Motor neuron (in vitro differentiated cells): Measurements from ENCODE around the gene TSSK6. TPM values are rescaled to one million over a fixed set of nuclear protein-coding genes. Genes with fewer than 3 reads are reported as not detected.

Experiments
- ATAC-seq, 8 experiments: fragments of 200-7000 bp; cut with Tn5 transposase; replicated peaks in 6 of 8; 2 replicates each; pipeline ENCODE4 v1.8.0; 2021; ENCODE audit warnings: mild to moderate bottlenecking in 8 of 8, moderate library complexity in 8 of 8
- H3K27ac ChIP-seq, 2 donors: fragments of 250-450 bp; sonication (Bioruptor Pico); 2 replicates each; pipeline ENCODE4 v1.9.0; 2021; ENCODE audit warnings: antibody characterized with exemption in 2 of 2, mild to moderate bottlenecking in 2 of 2, moderate library complexity in 1 of 2
- H3K4me1 ChIP-seq, 2 donors: fragments of 250-450 bp; sonication (Bioruptor Pico); replicated peaks in 1 of 2; 2 replicates each; pipeline ENCODE4 v1.6.1; 2021; ENCODE audit warnings: antibody characterized with exemption in 2 of 2, mild to moderate bottlenecking in 2 of 2, moderate library complexity in 1 of 2
- H3K4me3 ChIP-seq, 5 donors: fragments of 250-450 bp; sonication (Bioruptor Pico); 2 replicates each; pipeline ENCODE4 v1.9.0; 2021; ENCODE audit warnings: antibody characterized with exemption in 5 of 5, mild to moderate bottlenecking in 5 of 5, moderate library complexity in 4 of 5
- WGBS, 10 experiments: fragments of 450-650 bp; shearing (Covaris generic); methylation state at CpG; one replicate each; pipeline ENCODE4 v1.0.0; 2022; 5-methylcytosine and 5-hydroxymethylcytosine counted together
- in situ Hi-C, 9 experiments: fragments of 400-800 bp; cut with MboI; loops; one replicate each; pipeline ENCODE4 v1.15.0; 2021; ENCODE audit warnings: low sequenced_read_pairs in 9 of 9, low pct_unique_long_range_greater_than_20kb in 2 of 9; ENCODE audit not compliant: unreplicated experiment in 9 of 9
- total RNA-seq, 8 experiments: library from RNA; unstranded; fragments of 300-600 nt; gene quantifications; 2 replicates each; pipeline versions ENCODE4 v1.2.3 to v1.2.4, GENCODE V29; 2022

TSSK6 gene
- total RNA-seq, 8 experiments from 2014 or later: 0.92 to 3.2 (median 2.0) TPM

DNA sequence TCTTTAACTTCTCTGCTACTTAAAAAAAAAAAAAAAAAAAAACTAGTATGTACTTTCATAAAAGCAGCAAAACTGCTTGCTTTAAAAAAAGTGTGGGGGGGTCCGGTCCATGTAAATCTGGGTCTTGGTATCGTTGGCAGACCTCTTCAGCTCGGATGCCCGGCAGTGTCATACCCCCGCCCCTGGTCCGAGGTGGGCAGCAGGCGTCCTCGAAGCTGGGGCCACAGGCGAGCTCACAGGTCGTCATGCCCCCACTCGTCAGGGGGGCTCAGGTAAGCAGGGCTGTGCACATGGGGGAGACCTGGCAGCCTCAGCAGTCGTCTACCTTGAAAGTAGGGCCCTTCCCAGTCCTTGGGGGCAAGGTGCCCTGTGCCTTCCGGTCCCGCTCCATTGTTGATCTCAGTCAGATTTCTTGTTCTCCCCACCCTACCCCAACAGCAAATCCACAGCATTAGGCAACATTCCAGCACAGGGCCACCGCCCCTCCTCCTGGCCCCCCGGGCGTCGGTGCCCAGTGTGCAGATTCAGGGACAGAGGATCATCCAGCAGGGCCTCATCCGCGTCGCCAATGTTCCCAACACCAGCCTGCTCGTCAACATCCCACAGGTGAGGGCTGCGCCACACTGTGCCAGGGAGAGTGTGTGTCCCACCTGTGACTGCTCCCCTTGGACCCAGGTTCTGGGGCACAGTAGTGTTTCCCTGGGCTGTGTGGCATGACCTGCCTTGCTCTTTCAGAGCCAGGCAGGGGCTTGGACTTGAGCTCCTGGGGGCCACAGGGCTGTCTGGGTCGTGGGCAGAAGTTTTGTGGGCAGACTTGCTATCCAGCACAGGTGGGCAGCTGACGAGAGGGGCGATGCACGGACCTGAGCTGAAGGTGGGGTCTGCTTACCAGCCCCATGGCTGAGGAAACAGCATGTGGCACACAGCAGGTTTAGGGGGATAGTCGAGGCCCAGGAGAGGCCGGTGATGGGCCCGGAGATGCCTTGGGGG is 19.4 kb downstream of the TSSK6 start:
- WGBS, 10 experiments: 82 to 100% (median 95%) methylated on average over 1 to 10 of the region's 30 CpGs; no CpG with 5 or more reads in 3 of the 10 experiments
- in situ Hi-C loops: loop anchor here in 7 of 9 experiments (10.0 to 25.0 kb wide), 7 partner anchors 109 to 359 kb away; partner anchors contain the start of genes MEF2B (in 1 of the 7) and TMEM161A (in 1 of the 7)
- Histone ChIP-seq H3K27ac (no peak overlapping the region), H3K4me3 (no peak overlapping the region), H3K4me1 (no peaks in the 10 kb centered on the region)
- ATAC-seq: peak in 2 of 8 experiments; percentile 25 to 39

DNA sequence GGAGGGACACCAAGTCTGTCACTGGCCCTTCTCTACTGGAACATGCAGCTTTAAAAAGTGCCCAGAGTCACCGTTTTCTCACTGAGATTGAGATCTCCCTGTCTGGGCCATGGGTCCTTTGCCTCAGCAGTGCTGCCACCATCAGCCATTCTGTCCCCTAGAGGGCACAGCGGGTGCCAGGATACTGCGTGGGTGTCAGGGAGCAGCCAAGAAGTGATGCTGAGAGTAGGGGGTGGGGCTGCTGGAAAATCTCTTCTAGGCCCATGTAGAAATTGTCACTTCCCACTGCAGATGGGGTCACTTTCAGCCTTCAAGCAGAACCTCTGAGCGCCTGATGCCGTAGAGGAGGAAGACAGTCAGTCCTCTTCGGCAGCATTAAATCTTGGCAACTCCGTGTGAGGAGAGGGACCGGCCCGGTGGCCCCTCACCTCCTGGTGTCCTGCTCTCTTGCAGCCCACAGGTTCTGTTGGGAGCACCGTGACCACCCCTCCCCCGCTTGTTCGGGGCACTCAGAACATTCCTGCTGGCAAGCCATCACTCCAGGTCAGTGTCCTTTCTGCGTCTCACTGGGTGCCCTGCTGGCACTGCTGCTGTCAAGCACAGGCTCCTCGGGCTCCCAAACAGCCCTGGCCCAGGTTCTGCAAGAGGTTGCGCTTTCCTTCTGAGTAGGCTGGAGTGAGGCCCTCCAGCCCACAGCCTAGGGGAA is 21.4 kb downstream of the TSSK6 start:
- no peak for ATAC-seq
- Histone ChIP-seq H3K27ac (no peak overlapping the region), H3K4me1 (peaks cover 13% of the 10 kb centered on the region in 2 donors), H3K4me3 (no peak overlapping the region)
- 90 to 100% (median 95%) methylated on average over 1 to 4 of the region's 15 CpGs; no CpG with 5 or more reads in 6 of the 10 experiments for whole genome bisulfite sequencing, 10 experiments
- in situ Hi-C loops: loop anchor here in 7 of 9 experiments (10.0 to 25.0 kb wide), 7 partner anchors 107 to 357 kb away; partner anchors contain the start of genes MEF2B (in 1 of the 7) and TMEM161A (in 1 of the 7)

DNA sequence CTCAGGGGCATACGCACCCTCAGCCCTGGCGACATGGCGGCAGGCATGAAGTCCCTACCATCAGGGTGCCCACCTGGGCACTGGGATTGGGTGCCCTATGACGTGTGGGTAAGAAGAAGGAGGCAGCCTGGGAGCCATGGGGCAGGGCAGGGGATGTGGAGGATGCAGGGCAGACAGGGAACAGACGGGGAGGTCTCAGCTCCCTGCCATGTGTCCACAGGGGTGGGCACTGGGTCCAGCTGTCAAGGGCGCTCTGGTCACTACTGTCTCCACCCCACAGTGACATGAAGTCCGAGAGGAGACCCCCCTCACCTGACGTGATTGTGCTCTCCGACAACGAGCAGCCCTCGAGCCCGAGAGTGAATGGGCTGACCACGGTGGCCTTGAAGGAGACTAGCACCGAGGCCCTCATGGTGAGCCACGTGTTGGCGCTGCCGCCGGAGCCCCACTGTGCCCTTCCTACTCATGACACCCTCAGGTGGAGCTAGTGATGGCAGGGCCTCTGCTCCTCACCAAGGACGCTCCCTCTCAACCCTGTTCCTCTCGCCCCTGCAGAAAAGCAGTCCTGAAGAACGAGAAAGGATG is 23.2 kb downstream of the TSSK6 start:
- 70 to 100% (median 88%) methylated on average over 2 to 12 of the region's 21 CpGs; no CpG with 5 or more reads in 4 of the 10 experiments for WGBS, 10 experiments
- Histone ChIP-seq H3K4me1 (peaks cover 30 to 31% of the 10 kb centered on the region in 2 donors), H3K4me3 (no peak overlapping the region), H3K27ac (no peak overlapping the region)
- no peak for ATAC-seq
- in situ Hi-C loops: loop anchor here in 7 of 9 experiments (10.0 to 25.0 kb wide), 7 partner anchors 105 to 355 kb away; partner anchors contain the start of genes MEF2B (in 1 of the 7) and TMEM161A (in 1 of the 7)

DNA sequence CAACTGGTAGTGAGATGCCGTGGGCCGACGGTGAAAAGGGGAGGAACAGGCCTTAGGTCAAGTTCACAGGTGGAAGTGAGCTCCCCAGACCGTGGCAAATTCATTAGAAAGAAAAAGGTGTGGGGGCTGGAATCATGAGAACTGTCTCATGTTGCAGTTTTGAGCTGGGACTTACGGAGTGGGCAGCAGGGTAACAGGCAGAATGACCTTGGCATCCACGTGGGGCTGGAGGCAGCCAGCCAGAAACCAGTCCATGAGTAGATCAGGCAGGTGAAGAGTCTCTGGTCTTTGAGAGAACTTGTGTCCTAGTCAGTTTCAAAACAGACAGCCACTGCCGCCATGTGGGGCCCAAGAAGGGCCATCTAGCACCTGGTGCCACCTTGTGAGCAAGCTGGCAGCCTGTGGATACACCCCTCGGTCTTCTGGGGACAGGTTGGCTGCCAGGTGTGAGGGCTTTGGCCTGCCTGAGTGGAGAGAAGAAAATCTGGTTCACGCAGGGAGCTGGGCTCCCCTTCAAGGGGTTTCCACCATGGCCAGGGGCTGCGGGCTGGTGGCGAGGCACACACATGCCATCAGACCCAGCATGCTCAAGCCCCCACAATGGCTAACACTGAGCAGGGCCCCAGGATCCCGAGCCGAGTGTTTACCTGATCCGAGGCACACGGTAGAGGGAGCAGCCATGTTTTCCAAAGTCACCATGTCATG is 23.9 kb downstream of the TSSK6 start:
- ATAC-seq: no peak
- Histone ChIP-seq H3K27ac (no peak overlapping the region), H3K4me3 (no peak overlapping the region), H3K4me1 (peaks cover 30 to 37% of the 10 kb centered on the region in 2 donors)
- in situ Hi-C loops: loop anchor here in 7 of 9 experiments (10.0 to 25.0 kb wide), 7 partner anchors 104 to 354 kb away; partner anchors contain the start of genes MEF2B (in 1 of the 7) and TMEM161A (in 1 of the 7)
- 50 to 100% (median 92%) methylated on average over 1 to 6 of the region's 15 CpGs; no CpG with 5 or more reads in 1 of the 10 experiments for WGBS, 10 experiments

DNA sequence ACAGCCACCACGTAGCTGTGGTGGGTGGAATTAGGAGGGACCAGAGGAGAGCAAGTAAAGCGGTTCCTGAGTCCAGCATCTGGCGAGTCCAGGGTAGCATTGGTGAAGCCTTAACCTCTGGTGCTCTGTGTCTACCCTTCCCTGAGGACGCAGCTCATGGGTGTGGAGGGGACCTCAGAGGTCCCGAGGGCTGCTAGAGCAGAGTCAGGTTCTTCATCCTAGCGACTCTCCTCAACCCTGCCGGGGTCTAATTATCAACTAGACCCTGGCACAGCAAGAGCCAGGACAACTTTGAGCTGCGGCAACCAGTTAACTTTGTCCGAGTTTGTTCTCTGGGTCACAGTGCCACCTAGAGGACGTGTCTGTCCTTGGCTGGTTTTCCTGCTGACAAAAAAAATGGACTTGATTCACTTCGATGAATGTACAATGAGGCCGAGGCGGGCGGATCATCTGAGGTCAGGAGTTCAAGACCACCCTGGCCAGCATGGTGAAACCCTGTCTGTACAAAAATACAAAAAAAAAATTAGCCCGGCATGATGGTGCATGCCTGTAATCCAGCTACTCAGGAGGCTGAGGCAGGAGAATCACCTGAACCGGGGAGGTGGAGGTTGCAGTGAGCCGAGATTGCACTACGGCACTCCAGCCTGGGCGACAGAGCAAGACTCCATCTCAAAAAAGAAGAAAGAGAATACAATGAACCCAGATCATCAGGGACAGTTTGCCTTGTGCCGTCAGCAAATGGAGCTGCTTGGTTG is 25.0 kb downstream of the TSSK6 start:
- ATAC-seq: peak; percentile 10 to 65 (median 18)
- in situ Hi-C loops: loop anchor here in 7 of 9 experiments (10.0 to 25.0 kb wide), 7 partner anchors 103 to 353 kb away; partner anchors contain the start of genes MEF2B (in 1 of the 7) and TMEM161A (in 1 of the 7)
- Histone ChIP-seq H3K27ac (peak overlapping the region; percentile 87 to 89), H3K4me3 (no peak overlapping the region), H3K4me1 (peaks cover 38 to 46% of the 10 kb centered on the region in 2 donors)
- WGBS, 10 experiments: 5 to 64% (median 30%) methylated on average over 1 to 13 of the region's 20 CpGs; no CpG with 5 or more reads in 1 of the 10 experiments

DNA sequence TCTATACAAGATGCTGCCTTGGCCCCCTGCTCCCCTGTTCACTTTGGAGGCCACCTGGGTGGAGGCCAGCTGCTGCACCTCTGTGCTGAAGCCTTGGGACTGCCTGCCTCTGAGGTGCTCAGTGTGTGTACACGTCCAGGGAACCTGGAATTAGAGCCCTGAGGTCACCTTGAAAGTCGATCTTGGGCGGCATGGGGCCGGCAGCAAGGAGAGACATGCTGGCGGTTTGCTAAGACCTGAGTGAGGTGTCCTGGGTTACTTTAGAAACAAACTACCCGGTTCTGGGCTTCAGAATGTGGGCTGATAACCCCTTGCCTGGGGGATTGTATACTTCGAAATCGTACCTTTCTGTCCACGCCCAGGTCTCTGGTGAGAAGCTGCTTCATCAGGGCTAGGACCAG is 25.5 kb downstream of the TSSK6 start:
- 69 to 100% (median 89%) methylated on average over 1 to 9 of the region's 9 CpGs; no CpG with 5 or more reads in 6 of the 10 experiments for WGBS, 10 experiments
- H3K4me3 ChIP-seq: no peak overlapping the region
- in situ Hi-C loops: loop anchor here in 7 of 9 experiments (10.0 to 25.0 kb wide), 7 partner anchors 103 to 353 kb away; partner anchors contain the start of genes MEF2B (in 1 of the 7) and TMEM161A (in 1 of the 7)
- ATAC-seq: peak in 6 of 8 experiments; percentile 2 to 18 (median 9)
- peak overlapping the region; percentile 87 to 89 for H3K27ac ChIP-seq
- H3K4me1 ChIP-seq: peaks cover 43 to 51% of the 10 kb centered on the region in 2 donors

DNA sequence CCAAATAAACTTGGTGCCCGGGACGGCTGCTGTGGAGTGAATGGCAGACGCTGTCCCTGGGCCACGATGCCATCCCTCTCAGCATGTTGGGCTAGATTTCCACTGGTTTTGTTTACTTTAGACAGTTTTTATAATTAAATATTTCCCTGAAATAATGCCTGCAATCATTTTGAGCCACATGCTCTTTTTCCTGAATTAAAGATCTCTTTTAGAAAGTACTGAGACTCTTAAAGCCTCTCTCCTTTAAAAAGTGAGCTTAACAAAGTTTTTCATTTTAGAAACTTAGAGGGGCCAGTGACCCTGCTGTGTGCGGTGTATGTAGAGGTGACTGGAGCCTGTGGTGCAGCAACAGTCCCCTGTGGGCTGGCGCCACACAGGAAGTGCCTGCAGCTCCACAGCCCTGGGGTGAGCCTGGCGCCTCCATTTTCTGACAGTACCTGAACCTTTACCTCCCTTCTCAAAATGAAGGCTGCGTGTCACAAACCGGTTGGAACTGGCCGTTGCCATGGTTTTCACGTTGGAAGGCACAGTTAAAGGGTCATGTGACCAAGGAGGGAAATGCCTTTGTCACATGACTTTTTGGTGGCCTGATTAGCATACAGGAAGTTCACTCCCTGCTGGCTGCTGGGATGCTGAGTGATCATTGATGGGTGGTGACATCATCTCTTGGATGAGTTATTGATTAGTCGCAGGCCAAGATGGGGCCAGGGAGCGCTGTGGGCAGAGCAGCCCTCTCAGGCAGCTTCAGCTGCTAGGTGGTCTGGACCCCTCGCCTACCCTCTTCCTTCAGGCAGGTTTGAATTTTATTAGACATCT is 26.3 kb downstream of the TSSK6 start:
- 3 to 60% (median 26%) methylated on average over 1 to 10 of the region's 14 CpGs; no CpG with 5 or more reads in 2 of the 10 experiments for WGBS, 10 experiments
- peaks cover 47 to 55% of the 10 kb centered on the region in 2 donors for H3K4me1 ChIP-seq
- H3K27ac ChIP-seq: peak overlapping the region; percentile 89
- H3K4me3 ChIP-seq: no peak overlapping the region
- in situ Hi-C loops: loop anchor here in 5 of 9 experiments (25.0 kb wide), 4 partner anchors 102 to 352 kb away; partner anchors contain the start of genes MEF2B (in 1 of the 5) and TMEM161A (in 1 of the 5)
- ATAC-seq: peak; percentile 75 to 93 (median 89)

DNA sequence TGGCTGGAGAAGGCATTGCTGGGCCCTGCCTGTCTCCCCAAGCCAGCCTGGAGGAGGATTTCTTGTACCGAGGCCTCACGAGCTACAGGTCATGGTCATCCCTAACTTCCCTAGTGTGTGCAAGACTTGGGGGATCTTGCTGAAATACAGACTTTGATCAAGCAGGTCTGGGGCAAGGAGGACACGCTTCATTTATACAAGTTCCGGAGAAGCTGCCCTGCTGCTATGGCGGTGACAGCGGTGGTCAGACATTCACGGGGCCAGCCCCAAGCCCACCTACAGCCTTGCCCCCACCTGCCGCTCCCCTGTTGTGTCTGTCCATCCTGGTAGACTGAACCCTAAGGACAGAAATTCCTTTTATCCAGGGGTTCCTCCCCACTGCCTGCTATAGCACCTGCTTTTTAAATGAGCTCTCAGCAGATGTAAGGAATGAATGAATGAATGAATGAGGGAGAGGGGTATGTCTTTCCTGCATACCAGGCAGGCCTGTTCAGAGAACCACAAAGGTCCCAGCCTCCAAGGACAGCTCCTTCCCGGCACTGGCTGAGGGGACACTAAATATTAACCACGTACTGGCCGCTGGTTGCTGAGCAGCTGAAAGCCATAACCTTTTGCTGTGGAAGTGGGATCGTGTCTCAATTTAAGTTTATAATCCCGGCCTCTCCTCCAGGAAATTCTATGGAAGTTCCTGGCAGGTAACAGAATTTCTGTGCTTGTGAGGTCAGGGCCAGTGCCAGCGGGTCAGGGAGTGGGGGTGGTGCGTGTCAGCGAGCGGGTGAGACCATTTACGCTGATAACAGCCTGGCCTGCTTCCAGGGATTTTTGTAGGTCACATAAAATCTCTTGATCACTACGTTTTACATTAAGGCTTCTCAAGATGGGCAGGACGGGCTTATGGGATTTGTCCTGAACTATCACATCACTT is 27.1 kb downstream of the TSSK6 start:
- H3K4me1 ChIP-seq: peaks cover 50 to 57% of the 10 kb centered on the region in 2 donors
- 20 to 74% (median 49%) methylated on average over 1 to 15 of the region's 20 CpGs; no CpG with 5 or more reads in 2 of the 10 experiments for WGBS, 10 experiments
- no peak for ATAC-seq
- in situ Hi-C loops: loop anchor here in 5 of 9 experiments (25.0 kb wide), 4 partner anchors 101 to 351 kb away; partner anchors contain the start of genes MEF2B (in 1 of the 5) and TMEM161A (in 1 of the 5)
- H3K4me3 ChIP-seq: no peak overlapping the region
- H3K27ac ChIP-seq: peak overlapping the region; percentile 89

DNA sequence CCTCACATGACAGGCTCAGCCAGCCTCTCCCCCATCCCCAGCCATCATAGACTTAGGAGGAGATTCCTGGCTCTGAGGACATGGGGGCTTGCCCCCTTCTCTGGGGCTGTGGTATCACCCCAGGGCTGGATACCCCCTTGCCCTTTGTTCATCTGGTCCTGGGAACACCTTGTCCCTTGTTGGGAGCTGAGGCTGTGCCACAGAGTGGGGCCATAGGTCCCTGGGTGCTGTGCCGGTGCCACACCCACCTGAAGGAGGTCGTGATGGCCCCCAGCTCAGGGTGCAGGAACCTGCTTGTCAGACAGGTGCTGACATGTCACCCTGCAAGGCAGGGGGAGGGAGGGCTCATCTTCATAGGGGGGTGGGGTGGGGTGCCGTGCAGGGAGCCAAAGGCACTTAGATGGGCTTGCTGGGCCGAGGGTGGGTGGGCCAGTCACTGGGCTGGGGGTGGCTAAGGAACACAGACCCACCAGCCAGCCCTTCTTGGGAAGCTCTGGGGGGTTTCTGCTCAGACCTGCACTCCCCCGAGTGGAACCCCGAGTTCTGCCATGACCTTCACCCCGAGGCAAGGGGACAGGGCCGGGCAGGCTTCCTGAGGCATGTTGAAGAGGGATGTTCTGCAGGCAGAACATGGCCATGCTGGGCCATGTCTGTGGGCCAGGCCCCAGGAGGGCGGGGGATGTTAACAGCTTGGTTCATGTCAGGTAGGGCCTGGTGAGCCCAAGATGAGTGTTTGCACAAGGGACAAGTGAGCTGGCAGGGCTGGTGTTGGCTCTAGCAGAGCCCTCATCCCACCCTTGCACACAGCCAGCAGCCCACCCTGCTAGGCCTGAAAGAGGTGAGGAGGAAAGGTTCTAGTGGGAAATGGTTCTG is 28.0 kb downstream of the TSSK6 start:
- no CpG with 5 or more reads among the region's 9 CpGs for WGBS, 10 experiments
- Histone ChIP-seq H3K4me1 (peaks cover 59 to 63% of the 10 kb centered on the region in 2 donors), H3K27ac (peak overlapping the region; percentile 89), H3K4me3 (no peak overlapping the region)
- in situ Hi-C loops: loop anchor here in 5 of 9 experiments (25.0 kb wide), 4 partner anchors 100 to 350 kb away; partner anchors contain the start of genes MEF2B (in 1 of the 5) and TMEM161A (in 1 of the 5)
- no peak for ATAC-seq
